GM19043 (cell line): Measurements from ENCODE around the gene RHNO1.
"Not testable (repeated sequence)": the region's sequence is repeated elsewhere in the genome, so short reads cannot be mapped to it uniquely, and the experiment has no call there.

Source experiments
- ATAC-seq: cut with Tn5 transposase; IDR thresholded peaks from one replicate; pipeline ENCODE4 v1.9.1; 2021; ENCODE audit warnings: low read depth; ENCODE audit not compliant: unreplicated experiment

RHNO1 gene

DNA sequence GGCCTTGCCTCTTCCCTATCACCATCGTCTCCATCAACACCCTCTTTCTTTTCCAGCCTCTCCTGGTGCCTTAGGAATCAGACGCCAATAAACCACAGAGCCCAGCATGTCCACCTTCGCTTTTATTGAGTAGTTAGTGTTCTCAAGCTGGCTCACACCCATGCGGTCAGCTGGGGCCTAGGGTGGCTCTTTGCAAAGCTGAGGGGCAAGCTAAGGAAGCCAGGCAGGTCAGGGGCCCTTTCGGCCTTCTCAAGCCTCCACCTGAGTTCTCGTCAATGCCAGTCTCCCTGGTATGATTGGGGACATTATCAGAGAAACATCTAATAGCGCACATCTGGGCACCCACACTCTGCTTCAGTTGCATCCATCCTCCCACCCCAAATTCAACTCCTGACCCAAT lies 19.4 kb upstream of the RHNO1 start:
- ATAC-seq = no peak

GRCh38 chr12:2858334-2858733 lies 18.7 kb upstream of the RHNO1 start:
- ATAC-seq = no peak

GRCh38 chr12:2858944-2859421 lies 18.0 kb upstream of the RHNO1 start:
- ATAC-seq = no peak

DNA sequence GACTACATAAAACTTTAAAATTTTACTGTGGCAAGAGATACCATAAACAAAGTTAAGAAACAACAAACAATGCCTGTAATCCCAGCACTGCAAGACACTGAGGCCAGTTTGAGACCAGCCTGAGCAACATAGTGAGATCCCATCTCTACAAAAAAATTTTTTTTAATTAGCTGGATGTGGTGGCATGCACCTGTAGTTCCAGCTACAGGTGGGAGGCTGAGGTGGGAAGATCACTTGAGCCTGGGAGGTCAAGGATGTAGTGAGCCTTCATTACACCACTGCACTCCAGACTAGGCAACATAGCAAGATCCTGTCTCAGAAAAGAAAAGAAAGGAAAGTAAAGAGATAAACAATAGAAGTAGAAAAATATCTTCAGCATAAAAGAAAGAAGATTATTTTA lies 16.9 kb upstream of the RHNO1 start:
- no peak for ATAC-seq

- no peak for ATAC-seq
Measured at GRCh38 chr12:2862876-2863275, 14.1 kb upstream of the RHNO1 start.

DNA sequence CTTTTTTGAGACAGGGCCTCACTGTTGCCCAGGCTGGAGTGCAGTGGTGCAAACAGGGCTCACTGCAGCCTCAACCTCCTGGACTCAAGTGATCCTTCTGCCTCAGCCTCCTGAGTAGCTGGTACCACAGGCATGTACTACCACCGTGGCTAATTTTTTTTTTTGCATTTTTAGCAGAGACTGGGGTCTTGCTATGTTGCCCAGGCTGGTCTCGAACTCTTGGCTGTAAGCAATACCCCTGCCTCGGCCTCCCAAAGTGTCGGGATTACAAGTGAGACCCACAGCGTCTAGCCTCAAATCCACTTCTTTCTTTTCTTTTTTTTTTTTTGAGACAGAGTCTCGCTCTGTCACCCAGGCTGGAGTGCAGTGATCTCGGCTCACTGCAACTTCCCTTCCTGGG lies 13.6 kb upstream of the RHNO1 start:
- not testable (repeated sequence) for ATAC-seq

GRCh38 chr12:2864198-2864597 lies 12.8 kb upstream of the RHNO1 start:
- ATAC-seq = no peak

DNA sequence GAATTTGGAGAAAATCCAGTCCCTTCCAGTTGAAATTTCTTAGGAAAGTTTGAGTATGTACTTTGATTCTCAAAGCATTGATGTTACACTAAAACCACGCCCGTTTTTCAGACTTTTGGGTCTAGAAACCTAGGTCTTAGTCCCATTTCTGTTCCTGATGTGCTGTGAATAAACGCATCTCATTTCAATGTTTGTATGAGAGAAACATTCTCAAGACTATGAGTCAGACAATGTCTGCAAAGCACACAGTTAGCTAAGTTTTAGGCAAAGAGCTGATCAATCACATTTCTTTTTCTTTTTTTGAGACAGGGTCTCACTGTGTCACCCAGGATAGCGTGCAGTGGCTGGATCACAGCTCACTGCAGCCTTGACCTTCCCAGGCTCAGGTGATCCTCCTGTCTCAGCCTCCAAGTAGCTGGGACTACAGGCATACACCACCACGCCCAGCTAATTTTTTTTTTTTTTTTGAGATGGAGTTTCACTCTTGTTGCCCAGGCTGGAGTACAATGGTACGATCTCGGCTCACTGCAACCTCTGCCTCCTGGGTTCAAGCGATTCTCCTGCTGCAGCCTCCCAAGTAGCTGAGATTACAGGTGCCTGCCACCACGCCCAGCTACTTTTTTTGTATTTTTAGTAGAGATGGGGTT lies 7.9 kb upstream of the RHNO1 start:
- not testable (repeated sequence) for ATAC-seq

- peak; percentile 42 for ATAC-seq
Measured at GRCh38 chr12:2876431-2877046, 484 bp upstream of the RHNO1 start.

DNA sequence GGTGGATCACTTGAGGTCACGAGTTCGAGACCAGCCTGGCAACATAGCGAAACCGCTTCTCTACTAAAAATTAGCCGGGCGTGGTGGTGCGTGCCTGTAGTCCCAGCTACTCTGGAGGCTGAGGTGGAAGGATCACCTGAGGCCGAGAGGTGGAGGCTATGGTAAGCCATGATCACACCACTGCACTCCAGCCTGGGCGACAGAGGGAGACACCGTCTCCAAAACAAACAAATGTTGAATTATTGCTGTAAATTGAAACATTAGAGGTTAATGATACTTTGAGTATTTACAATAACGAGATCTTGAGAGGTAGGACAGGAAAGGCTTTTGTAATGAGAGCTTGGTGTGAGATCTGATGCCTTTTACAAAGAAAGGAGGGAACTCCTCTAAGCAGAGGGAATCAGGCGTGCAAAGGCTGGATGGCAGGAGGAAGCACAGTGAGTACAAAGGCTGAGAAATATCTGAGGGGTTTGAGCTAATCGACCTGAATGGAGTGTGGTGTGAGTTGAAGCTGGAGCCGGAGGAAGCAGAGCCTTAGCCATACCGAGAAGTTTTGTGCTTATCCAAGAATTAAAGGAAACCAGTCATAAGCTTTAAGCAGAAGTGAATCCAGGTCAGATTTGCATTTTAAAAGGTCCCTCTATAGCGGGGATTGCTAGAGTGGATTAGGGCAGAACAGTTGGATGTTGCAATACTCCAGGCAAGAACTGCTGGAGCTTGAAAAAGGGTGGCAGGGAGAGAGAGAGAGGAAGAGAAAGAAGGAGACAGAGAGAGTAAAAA lies 1.1 kb downstream of the RHNO1 start:
- ATAC-seq = no peak

GRCh38 chr12:2879853-2880252 lies 2.8 kb downstream of the RHNO1 start:
- ATAC-seq = no peak

GRCh38 chr12:2884810-2885209 lies 7.8 kb downstream of the RHNO1 start:
- ATAC-seq = no peak

- no peak for ATAC-seq
Measured at GRCh38 chr12:2886768-2887450, 9.9 kb downstream of the RHNO1 start.

DNA sequence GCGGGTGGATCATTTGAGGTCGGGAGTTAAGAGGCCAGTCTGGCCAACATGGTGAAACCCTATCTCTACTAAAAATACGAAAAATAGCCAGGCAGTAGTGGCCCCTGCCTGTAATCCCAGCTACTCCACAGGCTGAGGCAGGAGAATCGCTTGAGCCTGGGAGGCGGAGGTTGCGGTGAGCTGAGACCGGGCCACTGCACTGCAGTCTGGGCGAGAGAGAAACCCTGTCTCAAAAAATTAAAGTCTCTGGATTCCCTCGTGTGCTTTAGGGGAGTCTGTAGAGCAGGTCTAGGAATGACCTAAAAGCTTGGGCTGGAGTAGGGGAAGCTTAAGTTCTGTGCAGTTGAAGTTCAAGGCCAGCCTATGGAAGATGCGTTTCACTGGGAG lies 13.0 kb downstream of the RHNO1 start:
- no peak for ATAC-seq

- peak; percentile 98 for ATAC-seq
Measured at GRCh38 chr12:2890388-2891239, 13.6 kb downstream of the RHNO1 start, which contains the start of gene TULP3. TULP3 (plus strand) TSS chr12:2890891; CDS start chr12:2890948, 57 bp downstream.

GRCh38 chr12:2891240-2892053 lies 14.4 kb downstream of the RHNO1 start:
- peak; percentile 10 for ATAC-seq

- no peak for ATAC-seq
Measured at GRCh38 chr12:2892246-2892645, 15.2 kb downstream of the RHNO1 start.

GRCh38 chr12:2893007-2893406 lies 16.0 kb downstream of the RHNO1 start:
- no peak for ATAC-seq

- ATAC-seq = no peak
Measured at GRCh38 chr12:2895051-2895451, 18.0 kb downstream of the RHNO1 start.
